ENCODE measurements around the gene CPXM2.

The CPXM2 gene

DNA sequence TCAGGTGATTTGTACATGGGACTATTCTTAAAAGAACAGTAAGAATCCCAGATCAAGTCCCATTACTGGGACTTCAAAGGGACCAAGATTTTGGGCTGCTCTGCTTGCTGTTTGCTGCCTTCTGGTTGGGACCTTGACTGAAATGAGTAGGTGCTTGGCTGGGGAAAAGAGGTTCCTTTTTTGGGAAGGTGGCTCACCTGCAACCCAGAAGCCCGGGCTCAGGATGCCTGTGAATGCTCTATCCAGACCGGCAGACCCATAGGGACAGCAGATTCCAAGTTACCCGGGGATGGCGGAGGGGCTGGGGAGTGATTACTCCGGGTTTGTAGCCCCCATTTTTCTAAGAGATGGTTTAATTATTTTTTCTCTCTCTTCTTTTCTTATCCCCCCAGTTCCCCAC is 104.0 kb downstream of the CPXM2 start:
- no peak overlapping the region for H3K27ac ChIP-seq
- ChIA-PET CTCF (no interaction called here), POLR2A (ENCODE audit: low non-redundant PET) (no interaction called here)
- TF ChIP-seq, protein P1, sequence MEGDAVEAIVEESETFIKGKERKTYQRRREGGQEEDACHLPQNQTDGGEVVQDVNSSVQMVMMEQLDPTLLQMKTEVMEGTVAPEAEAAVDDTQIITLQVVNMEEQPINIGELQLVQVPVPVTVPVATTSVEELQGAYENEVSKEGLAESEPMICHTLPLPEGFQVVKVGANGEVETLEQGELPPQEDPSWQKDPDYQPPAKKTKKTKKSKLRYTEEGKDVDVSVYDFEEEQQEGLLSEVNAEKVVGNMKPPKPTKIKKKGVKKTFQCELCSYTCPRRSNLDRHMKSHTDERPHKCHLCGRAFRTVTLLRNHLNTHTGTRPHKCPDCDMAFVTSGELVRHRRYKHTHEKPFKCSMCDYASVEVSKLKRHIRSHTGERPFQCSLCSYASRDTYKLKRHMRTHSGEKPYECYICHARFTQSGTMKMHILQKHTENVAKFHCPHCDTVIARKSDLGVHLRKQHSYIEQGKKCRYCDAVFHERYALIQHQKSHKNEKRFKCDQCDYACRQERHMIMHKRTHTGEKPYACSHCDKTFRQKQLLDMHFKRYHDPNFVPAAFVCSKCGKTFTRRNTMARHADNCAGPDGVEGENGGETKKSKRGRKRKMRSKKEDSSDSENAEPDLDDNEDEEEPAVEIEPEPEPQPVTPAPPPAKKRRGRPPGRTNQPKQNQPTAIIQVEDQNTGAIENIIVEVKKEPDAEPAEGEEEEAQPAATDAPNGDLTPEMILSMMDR (conservative IDR thresholded peaks at IDR 0.05; ENCODE audit: low read depth): no peak
- no peak for DNase-seq (ENCODE audit: low spot score)

DNA sequence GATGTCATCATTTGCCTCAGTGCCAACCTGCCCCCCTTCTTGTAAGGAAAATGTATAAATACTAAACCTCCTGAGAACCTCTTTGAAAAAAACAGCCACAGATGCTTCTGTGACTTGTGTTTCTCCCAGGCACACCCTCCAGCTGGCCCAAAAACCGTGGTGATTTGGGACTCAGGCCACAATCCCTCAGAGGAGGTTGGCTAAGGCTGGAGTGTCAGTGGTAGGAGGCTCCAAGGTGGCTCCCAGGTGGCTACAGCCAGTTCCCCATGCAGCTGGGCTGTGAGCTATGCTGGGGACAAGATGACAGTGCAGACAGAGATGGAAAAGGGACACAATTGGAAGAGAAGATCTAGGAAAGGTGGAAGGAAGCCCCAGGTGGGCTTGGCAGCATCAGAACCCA is 104.7 kb downstream of the CPXM2 start:
- DNase-seq (ENCODE audit: low spot score): no peak
- POLR2A ChIA-PET (ENCODE audit: low non-redundant PET): no interaction called here
- TF ChIP-seq, protein P1 (conservative IDR thresholded peaks at IDR 0.05; ENCODE audit: low read depth): no peak

GRCh38 chr10:123786306-123786705 is 105.3 kb downstream of the CPXM2 start:
- DNase-seq (ENCODE audit: low spot score): no peak
- TF ChIP-seq, protein P1 (conservative IDR thresholded peaks at IDR 0.05; ENCODE audit: low read depth): no peak
- CTCF ChIA-PET: interaction anchor here (0.7 kb wide), 1 partner anchor 805 kb away, joined by 3 read pairs; no protein-coding TSS in a partner anchor
- POLR2A ChIA-PET (ENCODE audit: low non-redundant PET): no interaction called here
- H3K27ac ChIP-seq: no peak overlapping the region

More for the DNA sequence above, 104.7 kb downstream of the CPXM2 start:
- CTCF ChIA-PET: interaction anchor here (0.6 kb wide), 1 partner anchor 71 kb away, joined by 3 read pairs; no protein-coding TSS in a partner anchor
- no peak overlapping the region for H3K27ac ChIP-seq

GRCh38 chr10:123784646-123785045 is 107.0 kb downstream of the CPXM2 start:
- ChIA-PET POLR2A (ENCODE audit: low non-redundant PET) (no interaction called here), CTCF (interaction anchor here (0.7 kb wide), 1 partner anchor 14 kb away, joined by 4 read pairs; no protein-coding TSS in a partner anchor)
- no peak overlapping the region for H3K27ac ChIP-seq
- TF ChIP-seq, protein P1 (conservative IDR thresholded peaks at IDR 0.05; ENCODE audit: low read depth): no peak
- no peak for DNase-seq (ENCODE audit: low spot score)

GRCh38 chr10:123784216-123784615 is 107.4 kb downstream of the CPXM2 start:
- H3K27ac ChIP-seq: no peak overlapping the region
- CTCF ChIA-PET: interaction anchor here (0.7 kb wide), 1 partner anchor 14 kb away, joined by 4 read pairs; no protein-coding TSS in a partner anchor
- POLR2A ChIA-PET (ENCODE audit: low non-redundant PET): no interaction called here
- TF ChIP-seq, protein P1 (conservative IDR thresholded peaks at IDR 0.05; ENCODE audit: low read depth): no peak
- DNase-seq (ENCODE audit: low spot score): no peak

- TF ChIP-seq, protein P1 (conservative IDR thresholded peaks at IDR 0.05; ENCODE audit: low read depth): no peak
- POLR2A ChIA-PET (ENCODE audit: low non-redundant PET): no interaction called here
- DNase-seq (ENCODE audit: low spot score): no peak
- H3K27ac ChIP-seq: no peak overlapping the region
- CTCF ChIA-PET: no interaction called here
Measured at GRCh38 chr10:123783296-123783695, 108.3 kb downstream of the CPXM2 start.

All from RWPE1 (cell line).